Middle frontal gyrus (tissue), 1 donor: ENCODE data around the gene TBC1D20.
A peak's percentile ranks its signal among the peaks of the same experiment; 100 is the strongest.

Source experiments
- DNase-seq: peaks from one replicate; pipeline ENCODE4 v3.0.0-alpha.2; 2015; ENCODE audit warnings: low spot score; ENCODE audit errors: extremely low spot score

TBC1D20 gene

DNA sequence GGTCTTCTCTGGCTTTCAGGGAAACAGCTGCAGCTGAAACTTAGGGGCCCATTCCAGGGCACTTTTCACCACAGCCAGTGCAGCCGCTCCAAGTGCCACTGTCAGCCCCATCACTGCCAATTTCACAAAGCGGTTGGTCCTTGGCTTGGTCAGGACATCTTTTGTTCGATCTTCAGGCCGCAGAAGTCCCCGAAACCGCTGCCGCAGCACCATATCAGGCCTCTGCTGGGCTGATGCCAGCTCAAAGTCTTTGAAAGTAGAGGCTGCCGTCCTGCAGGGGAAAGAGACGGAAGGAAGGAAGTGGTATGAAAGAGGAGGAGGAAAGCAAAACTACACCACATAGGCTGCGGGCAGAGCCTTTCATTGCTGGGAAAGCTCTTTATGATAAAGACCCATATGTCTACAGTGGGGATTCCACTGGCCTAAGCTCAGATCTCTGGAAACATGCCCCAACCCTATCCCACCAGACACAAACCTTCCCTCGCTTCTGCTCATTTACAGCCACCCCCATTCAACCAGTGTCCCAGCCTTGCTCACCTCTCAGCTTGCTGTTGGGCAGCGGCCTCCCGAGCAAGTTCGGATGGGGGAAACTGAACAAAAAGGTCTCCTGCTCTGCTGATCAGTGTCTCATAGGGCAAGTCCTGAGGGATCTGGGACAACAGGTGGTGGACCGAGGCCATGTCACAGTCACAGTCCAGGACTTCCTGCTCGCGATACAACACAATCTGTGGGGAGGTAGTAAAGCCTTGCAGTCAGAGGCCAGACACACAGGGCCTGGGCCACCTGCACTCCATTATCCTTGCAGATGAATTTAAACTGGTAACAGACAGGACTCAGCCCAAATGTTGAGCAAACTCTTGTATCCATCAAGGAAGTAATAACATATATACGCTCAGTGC lies 23.5 kb downstream of the TBC1D20 start:
- no peak for DNase-seq

DNA sequence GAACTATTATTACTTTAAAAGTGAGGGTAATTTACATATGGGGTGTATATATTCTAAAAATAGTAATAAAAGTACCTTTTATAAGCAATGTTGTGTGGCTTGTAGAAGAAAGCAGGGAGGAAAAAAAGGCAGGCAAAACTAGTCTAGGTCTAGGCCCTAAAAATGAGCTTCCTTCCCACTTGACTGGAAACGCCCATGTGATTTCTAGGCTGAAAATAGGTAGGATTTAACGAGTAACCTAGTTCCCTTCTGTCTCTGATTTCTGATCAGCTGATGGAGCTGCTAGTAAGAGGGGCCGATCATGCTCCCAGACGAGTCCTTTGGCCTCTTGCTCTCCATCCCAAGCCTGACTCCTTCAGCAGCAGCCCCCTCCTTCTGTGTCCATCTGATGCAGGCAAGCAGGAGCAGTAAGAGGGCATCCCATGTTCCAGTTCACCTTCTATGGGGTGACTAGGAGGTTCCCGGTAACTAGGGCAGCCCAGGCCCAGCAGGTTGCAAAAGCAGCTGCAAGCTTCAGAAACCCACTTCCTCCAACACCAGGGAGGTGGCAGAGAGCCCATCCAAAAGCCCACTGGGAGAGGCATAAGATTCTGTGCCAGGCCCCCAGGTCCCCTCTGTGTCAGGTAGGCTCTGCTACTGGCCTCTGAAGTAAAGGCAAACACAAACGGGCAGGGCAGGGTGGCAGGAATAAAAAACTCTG lies 24.4 kb downstream of the TBC1D20 start:
- no peak for DNase-seq

DNA sequence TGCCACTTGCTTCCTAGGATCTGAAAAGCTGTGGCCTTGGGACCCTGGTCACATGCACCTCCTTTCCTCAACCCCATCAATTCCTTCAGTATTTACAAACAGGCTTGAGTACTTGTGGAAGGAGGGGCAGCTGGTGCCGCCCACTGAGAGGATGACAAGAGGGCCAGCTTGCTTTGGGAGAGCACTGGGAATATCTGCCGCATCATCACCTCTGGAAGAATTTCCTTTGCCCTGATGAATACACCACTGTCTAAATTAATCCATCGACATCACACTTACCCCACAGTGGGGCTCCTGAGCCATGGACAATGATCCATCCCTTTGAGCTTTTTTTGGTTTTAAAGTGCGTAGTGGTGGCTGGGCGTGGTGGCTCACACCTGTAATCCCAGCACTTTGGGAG lies 25.9 kb downstream of the TBC1D20 start:
- no peak for DNase-seq

DNA sequence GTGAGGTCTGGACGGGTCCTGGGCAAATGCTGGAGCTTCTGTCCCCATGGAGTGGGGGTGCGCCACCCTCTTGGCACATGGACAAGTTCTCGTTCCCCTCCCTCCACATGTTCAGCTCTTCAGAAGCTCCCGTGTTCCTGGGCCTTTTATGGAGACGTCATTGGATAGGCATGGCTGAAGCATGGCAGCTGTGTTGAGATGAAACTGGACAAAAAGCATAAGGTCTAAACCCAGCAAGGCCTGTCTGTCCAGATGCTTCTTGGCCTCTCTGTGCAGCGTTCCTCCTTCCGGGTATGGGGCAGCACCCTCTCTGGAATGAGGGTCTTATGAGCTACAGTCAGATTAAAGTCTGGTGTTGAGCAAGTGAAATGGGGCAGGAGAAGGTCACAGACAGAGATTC lies 26.8 kb downstream of the TBC1D20 start:
- no peak for DNase-seq

DNA sequence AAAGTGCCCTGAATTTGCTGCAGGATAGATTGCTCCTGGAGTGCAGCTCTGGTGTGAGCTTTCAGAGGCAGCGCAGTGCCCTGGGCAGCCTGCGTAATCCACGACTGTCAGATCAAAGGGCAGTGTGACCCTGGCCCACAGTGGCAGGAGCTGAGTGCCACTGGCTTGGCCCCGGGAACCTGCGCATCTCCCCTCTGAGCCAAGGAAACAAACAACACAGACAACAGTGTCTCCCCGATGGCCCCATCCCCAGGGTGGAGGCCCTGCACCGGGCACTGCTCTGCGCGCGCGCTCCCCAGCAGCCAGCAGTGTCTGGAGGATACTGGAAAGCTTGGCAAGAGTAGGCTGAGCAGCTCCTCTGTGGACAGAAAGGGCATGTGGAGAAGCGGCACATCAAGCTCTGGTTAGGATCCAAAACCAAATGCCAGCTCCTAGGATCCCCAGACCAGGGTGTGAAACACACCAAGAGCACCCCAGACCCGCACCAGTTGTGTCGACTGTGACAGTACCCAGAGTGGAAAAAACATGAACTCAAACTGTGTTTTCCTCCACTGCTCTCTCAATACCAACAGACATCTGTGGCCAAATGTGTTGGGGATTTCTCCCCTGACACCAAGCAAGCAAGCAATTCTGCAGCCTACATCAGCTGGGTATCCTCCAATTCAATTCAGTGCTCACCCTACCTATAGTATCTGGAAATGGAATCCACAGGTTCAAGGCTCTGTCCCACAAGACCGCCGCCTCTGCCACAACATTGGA lies 27.5 kb downstream of the TBC1D20 start:
- no peak for DNase-seq

DNA sequence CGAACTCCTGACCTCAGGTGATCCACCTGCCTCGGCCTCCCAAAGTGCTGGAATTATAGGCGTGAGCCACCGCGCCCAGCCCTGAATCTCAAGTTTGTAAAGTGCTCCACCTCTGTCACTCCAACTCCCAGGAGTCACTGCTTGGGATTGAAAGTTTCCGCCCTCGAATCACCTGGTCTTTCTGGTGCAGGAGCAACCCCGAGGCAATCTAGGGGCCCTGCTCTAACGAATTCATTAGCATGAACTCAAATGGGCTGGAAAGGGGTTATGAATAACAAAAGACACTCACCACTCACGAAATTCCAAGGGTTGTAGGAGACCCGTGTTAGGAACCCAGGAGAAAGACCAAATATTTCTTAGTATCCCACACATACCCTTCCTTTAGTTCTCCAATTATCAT lies 28.1 kb downstream of the TBC1D20 start:
- no peak for DNase-seq

DNA sequence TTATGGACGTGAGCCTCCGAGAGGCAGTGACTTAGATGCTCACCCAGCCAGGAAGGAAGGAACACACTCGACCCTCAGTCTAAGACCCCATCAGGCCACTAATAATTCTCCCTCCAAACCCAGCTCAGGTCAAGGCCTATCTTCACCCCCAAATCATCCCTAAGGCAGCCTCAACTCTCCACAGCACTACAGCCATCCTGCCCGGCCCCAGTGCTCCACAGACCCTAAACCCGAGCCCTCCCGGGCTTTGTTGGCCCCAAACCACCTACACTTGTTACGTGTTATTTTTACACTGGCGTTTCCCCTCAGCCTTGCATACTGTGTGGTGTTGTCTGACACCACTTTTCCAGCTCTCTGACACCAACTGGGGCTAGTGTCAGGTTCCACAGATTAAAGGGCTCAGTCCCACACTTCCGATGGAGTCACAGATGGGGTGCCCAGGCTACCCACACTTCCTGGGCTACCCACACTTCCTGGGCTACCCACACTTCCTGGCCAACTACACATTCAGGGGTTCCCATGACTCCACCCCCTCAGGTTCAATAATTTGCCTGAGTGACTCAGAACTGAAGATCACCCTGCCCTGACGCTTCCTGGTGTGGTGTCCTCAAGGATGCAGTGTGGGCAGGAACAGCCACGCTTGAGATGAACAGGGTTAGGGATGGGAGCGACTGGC lies 28.9 kb downstream of the TBC1D20 start:
- no peak for DNase-seq

DNA sequence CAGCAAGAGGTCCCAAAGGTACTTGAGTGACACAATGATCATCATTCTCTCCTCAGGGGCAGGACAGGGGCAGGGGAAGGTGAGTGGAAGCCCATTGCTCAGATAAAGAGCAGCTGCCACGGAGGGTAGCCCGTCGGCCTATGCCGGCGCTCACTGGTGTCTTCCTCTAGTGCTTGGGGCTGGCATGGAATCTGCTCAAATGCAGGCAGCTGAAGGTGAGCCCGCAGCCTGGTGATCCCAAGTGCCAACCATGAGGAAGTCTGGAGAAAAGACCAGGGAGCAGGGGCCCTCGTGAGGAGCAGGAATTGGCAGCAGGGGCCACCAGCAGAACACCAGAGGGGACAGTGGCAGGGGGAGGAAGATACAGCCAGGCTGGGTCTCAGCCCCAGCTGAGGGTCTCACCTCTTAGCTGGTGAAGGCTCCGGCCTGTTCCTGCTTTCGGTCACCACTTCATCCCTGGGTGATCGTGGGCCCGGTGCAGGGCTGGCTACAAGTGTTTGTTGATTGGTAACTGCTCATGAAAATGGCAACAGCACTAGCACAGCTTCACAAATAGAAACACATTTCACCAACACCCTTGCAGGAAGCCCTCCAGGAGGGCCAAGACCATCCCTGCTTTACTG lies 29.5 kb downstream of the TBC1D20 start:
- no peak for DNase-seq

DNA sequence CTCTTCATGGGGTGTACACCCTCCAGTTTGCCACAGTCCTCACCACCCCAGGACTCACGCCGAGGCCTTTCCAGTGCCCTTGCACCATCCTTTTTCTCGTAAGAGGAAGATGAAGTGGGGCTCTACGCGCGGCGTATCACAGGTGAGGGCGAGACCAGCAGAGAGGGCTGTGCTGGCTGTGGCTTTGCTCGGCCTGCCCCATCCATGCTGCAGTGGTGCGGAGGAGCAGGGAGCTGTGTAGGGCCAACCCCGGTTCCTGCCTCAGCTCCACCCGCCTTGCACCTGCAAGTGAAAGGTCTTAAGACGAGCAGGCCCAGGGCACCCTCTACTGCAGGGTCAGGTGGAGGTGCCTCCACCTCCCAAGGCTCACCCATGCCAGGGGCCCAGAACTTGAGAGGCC lies 30.1 kb downstream of the TBC1D20 start:
- DNase-seq: no peak

DNA sequence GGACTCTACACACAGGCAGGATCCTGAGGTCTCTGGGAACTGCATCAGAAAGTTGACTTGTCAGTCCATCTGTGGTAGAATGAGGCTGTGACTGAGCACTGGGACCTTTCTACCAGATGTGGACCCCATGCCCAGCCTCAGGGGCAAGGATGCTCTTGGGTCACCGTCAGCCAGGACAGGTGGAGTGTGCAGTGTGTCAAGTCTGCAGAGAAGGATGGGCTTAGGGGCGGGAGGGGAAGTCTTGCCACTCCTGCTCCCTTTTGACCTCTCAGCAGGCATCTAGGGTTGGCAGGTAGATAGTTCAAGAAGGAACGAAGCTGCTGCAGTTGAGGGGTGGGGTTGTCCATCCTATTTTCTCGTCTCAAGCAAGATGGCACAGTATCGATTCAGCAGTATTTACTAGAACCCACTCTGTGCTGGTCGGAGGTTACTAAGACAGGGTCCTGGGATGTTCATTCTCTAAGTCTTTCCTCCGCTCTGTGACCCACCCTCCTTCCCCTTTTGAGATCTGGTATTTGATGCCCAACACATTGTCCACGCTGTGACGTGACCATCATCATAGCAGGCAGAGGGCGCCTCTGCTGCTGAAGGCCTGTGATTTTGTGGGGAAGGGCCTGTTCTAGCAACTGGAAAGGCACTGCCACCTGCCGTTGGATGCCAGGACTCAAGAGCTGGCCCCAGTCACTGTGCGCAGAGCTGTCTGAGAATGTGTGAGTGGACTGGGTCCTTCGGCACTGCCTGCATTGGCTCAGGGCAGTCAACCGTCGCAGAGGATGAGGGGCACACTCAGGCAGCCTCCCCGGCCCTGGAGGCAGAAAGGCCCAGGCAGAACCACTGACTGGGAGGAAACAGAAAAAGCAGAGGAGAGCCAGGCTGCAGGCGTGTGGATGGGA lies 31.1 kb downstream of the TBC1D20 start:
- peak; percentile 83 for DNase-seq

DNA sequence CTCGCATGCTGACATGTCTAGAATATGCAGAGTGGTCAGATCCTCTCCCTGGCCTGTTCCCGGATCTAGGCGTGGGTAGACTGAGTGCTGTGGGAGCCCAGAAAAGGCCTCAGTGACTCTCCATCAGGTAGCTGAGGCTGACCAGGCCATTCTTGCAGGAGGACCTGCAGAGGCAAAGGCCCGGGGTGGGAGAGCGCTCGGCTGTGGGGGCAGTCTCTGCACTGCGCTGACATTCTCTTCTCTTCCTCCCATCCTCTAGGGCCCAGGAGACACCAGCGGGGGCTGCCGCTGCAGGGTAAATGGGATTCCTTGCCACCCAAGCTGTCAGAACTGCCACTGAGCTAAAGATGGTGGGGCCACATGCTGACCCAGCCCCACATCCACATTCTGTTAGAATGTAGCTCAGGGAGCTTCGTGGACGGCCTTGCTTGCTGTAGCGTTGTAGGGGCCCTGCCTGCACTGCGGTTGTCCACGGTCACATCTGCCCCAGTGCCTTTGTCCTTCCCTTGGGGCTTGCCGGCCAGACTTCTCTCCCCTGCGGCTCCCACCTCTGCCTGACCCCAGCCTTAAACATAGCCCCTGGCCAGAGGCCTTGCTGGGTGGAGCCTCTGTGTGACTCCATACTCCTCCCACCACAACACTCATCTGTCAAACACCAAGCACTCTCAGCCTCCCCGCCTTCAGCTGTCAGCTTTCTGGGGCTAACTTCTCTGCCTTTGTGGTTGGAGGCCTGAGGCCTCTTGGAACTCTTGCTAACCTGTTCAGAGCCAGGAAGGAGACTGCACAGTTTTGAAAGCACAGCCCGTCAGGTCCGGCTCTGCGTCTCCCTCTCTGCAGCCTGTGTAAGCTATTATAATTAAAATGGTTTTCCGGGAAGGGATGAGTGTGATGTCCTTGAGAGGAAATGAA lies 32.0 kb downstream of the TBC1D20 start:
- DNase-seq: no peak

DNA sequence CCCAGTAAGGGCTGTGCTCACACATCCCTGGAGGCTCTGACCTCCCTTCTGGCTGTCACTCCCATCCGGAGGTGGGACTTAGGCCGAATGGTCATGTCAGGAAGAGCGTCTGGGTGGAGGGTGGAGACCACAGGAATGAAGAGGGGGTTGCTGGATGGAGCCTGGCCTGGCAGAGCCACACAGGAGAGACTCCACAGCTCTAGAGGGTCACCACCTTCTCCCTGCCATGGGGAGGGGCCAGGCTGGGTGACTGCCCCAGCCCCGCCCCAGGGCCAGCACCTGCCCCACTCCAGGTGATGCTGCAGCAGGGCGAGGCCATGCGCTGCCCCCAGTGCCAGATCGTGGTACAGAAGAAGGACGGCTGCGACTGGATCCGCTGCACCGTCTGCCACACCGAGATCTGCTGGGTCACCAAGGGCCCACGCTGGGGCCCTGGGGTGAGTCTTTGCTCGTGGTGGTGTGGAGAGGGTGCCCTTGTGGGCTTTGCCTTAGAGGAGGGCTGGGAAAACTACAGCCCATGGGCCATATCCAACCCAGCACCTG lies 33.6 kb downstream of the TBC1D20 start:
- no peak for DNase-seq

DNA sequence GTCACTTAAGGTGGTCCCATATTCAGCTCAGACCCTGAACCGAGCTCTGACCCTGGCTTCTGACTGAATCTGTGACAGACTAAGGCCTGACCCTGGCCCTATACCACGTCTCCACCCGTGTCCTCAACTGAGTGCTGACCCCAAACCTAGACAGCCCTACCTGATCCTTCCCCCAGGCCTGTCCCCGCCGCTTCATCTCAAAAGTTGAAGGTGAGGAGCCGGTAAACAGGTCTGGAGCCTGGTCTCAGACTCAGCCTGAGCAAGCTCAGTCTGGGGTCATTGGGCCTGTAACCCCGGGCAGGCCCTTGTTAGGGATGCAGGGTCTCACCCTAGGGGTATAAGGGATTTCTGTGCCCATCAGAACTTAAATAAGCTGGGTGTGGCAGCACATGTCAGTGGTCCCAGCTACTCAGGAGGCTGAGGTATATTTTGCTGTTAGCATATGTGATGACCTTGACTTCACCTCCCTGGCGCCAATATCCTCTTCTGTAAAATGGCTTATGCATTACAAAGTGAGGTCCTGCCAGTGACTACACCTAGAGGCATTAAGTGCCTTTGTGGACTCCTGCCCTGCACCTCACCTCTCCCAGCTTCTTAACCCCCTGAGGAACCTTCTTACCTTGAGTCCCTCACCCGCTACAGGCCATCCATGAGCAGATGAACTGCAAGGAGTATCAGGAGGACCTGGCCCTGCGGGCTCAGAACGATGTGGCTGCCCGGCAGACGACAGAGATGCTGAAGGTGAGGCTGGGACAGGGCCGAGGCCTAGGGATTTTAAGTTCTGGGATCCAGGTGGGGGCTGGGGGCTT lies 34.3 kb downstream of the TBC1D20 start:
- DNase-seq: no peak

DNA sequence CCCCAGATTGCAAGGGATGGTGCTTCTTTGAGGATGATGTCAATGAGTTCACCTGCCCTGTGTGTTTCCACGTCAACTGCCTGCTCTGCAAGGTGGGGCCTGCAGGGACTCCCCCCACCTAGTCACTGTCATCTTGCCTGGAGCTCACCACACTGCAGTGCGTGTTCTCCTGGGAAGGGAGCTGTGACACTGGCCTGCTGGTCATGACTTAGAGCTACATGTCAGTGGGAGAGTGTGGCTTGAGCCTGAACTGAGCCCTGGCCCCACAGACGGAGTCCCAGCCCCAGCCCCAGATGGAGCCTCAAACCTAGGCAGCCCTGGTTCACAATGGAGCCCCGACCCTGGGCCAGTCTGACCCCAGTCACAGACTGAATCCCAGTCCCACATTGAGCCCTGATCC lies 34.9 kb downstream of the TBC1D20 start:
- DNase-seq: no peak

DNA sequence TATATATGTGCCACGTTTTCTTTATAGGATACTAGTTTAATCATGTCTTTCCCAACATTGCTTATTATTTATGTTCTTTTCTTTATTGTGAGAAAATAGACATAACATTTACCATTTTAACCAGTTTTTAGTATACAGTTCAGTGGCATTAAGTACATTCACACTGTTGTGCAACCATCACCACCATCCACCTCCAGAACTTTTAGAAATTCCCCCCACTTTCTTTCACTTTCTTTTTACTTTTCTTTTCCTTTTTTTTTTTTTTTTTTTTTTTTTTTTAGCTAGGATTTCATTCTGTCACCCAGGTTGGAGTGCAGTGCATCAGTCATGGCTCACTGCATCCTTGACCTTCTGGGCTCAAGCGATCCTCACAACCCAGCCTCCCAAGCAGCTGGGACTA lies 35.8 kb downstream of the TBC1D20 start:
- no peak for DNase-seq

DNA sequence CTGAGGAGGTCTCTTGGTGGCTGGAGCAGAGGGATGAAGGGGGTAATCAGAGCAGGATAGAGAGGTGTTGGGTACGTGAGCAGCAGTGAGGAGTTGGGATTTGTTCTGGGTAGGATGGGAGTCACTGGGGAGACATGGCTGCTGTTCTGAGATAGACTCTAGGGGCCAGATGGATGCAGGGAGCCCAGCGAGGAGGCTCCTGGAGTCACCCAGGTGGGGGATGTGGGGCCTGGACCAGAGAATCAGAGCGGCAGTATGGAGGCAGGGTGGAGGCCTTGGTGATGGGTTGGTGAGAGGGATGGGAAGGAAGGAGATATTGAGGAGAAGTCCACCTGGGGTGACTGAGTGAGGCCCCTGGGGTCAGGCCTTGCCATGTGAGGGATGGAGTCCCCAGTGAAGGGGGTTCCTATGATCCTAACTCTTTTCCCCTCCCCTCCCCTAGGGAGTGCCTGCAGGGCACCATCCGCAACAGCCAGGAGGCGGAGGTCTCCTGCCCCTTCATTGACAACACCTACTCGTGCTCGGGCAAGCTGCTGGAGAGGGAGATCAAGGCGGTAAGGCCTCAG lies 40.6 kb downstream of the TBC1D20 start:
- no peak for DNase-seq

DNA sequence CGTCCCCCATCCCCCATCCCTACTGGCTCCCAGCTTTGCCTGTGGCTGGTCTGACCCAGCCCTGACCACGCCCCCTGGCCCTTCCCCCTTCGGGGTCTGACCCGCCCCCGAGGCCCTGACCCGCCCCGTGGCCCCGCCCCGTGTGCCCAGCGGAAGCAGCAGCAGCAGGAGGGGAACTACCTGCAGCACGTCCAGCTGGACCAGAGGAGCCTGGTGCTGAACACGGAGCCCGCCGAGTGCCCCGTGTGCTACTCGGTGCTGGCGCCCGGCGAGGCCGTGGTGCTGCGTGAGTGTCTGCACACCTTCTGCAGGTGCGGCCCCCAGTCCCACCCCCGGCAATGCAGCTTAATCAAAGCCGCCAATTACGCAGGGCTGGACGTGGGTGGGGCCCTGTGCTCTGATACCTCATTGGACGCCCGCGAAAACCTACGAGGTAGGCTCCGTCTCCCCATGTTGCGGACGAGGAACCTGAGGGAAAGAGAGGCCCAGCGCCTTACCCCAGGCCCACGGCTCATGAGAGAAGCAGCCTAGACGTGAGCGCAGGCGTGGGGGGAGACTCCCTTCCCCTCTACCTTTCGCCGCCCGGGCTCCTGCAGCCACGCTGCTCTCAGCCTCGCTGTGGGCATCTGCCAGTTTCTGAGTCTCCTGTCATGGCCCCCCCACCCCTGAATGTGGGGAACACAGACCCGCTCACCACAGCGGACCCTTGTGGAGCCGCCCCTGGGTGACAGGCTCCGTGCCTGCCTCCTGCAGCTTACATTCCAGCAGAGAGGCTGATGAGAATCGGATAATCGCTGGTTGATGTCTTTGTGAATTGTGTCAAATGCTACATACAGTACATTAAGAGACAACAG lies 41.4 kb downstream of the TBC1D20 start:
- no peak for DNase-seq
